Large intestine (tissue), 3 donors: ENCODE measurements around the gene TGM1. TPM values are rescaled to one million over a fixed set of nuclear protein-coding genes. Genes with fewer than 3 reads are reported as not detected.
A peak's percentile ranks its signal among the peaks of the same experiment; 100 is the strongest.
"Not testable (repeated sequence)": the region's sequence is repeated elsewhere in the genome, so short reads cannot be mapped to it uniquely, and the experiment has no call there.

Source experiments
- DNase-seq, 2 donors: peaks; one replicate each; pipeline versions ENCODE4 v3.0.0 to v3.0.0-alpha.2; 2013
- H3K27ac ChIP-seq: one replicate; pipeline ENCODE4 v1.5.1; 2013; ENCODE audit warnings: low read length
- H3K27me3 ChIP-seq: 2 replicates; pipeline ENCODE4 v1.6.1; 2013; ENCODE audit warnings: low read length; ENCODE audit not compliant: control insufficient read depth, insufficient read depth
- H3K36me3 ChIP-seq: 2 replicates; pipeline ENCODE4 v1.6.1; 2013; ENCODE audit warnings: low read length; ENCODE audit not compliant: control insufficient read depth, insufficient read depth
- H3K4me1 ChIP-seq: one replicate; pipeline ENCODE4 v1.6.1; 2013; ENCODE audit warnings: low read length; ENCODE audit not compliant: control insufficient read depth, insufficient read depth
- H3K4me3 ChIP-seq: one replicate; pipeline ENCODE4 v1.5.1; 2013; ENCODE audit warnings: low read length
- H3K9me3 ChIP-seq: one replicate; pipeline ENCODE4 v1.6.1; 2013; ENCODE audit warnings: mild to moderate bottlenecking, low read depth, low read length, moderate library complexity; ENCODE audit not compliant: control insufficient read depth
- WGBS: methylation state at CpG from one replicate; pipeline ENCODE4 v1.1.5; 2013; ENCODE audit warnings: low lambda C conversion rate; ENCODE audit not compliant: insufficient coverage; 5-methylcytosine and 5-hydroxymethylcytosine counted together
- polyA plus RNA-seq: library from polyadenylated mRNA; unstranded; fragments of 120-200 nt; gene quantifications from one replicate; pipeline ENCODE4 v1.2.1, GENCODE V29; 2013

TGM1 gene
- polyA plus RNA-seq, 1 donor = 8.6 TPM

GRCh38 chr14:24251880-24252288 is 11.1 kb downstream of the TGM1 start:
- Histone ChIP-seq H3K36me3 (peaks cover 5% of the 10 kb centered on the region), H3K9me3 (no peaks in the 10 kb centered on the region), H3K4me3 (no peak overlapping the region), H3K27me3 (no peaks in the 10 kb centered on the region), H3K27ac (no peak overlapping the region), H3K4me1 (peaks cover 13% of the 10 kb centered on the region)
- DNase-seq = no peak
- no CpG with 5 or more reads among the region's 1 CpG for WGBS

- Histone ChIP-seq H3K27ac (no peak overlapping the region), H3K9me3 (no peaks in the 10 kb centered on the region), H3K36me3 (peaks cover 5% of the 10 kb centered on the region), H3K4me1 (peaks cover 17% of the 10 kb centered on the region), H3K4me3 (no peak overlapping the region), H3K27me3 (no peaks in the 10 kb centered on the region)
- no peak for DNase-seq
- 55% methylated on average over 2 of the region's 4 CpGs for WGBS
These were observed 12.6 kb downstream of the TGM1 start for GRCh38 chr14:24250354-24250753.

GRCh38 chr14:24249230-24250021 is 13.6 kb downstream of the TGM1 start:
- H3K4me1 ChIP-seq = peaks cover 17% of the 10 kb centered on the region
- no peaks in the 10 kb centered on the region for H3K9me3 ChIP-seq
- WGBS = 100% methylated on average over 2 of the region's 13 CpGs
- no peak for DNase-seq
- no peak overlapping the region for H3K27ac ChIP-seq
- H3K4me3 ChIP-seq = no peak overlapping the region
- no peaks in the 10 kb centered on the region for H3K27me3 ChIP-seq
- H3K36me3 ChIP-seq = peaks cover 2% of the 10 kb centered on the region

GRCh38 chr14:24247422-24247821 is 15.6 kb downstream of the TGM1 start:
- H3K36me3 ChIP-seq = no peaks in the 10 kb centered on the region
- peak overlapping the region; percentile 53 for H3K27ac ChIP-seq
- H3K27me3 ChIP-seq = no peaks in the 10 kb centered on the region
- H3K9me3 ChIP-seq = no peaks in the 10 kb centered on the region
- no peak for DNase-seq
- no peak overlapping the region for H3K4me3 ChIP-seq
- peaks cover 16% of the 10 kb centered on the region for H3K4me1 ChIP-seq
- WGBS = 76% methylated on average over 3 of the region's 7 CpGs

GRCh38 chr14:24246765-24247212 is 16.2 kb downstream of the TGM1 start:
- peak overlapping the region; percentile 53 for H3K27ac ChIP-seq
- DNase-seq = peak; percentile 49 to 80
- WGBS = no CpG with 5 or more reads among the region's 3 CpGs

GRCh38 chr14:24245350-24245749 is 17.6 kb downstream of the TGM1 start:
- H3K27ac ChIP-seq, H3K4me3 ChIP-seq, H3K36me3 ChIP-seq, DNase-seq, H3K27me3 ChIP-seq, H3K9me3 ChIP-seq: not testable (repeated sequence)
- H3K4me1 ChIP-seq = peaks cover 20% of the 10 kb centered on the region
- no CpG with 5 or more reads among the region's 11 CpGs for WGBS

More at GRCh38 chr14:24246765-24247212, 16.2 kb downstream of the TGM1 start:
- no peaks in the 10 kb centered on the region for H3K27me3 ChIP-seq
- H3K4me3 ChIP-seq = no peak overlapping the region
- H3K36me3 ChIP-seq = no peaks in the 10 kb centered on the region
- H3K9me3 ChIP-seq = no peaks in the 10 kb centered on the region
- peaks cover 10% of the 10 kb centered on the region for H3K4me1 ChIP-seq

GRCh38 chr14:24243336-24243836 is 19.6 kb downstream of the TGM1 start:
- H3K4me3 ChIP-seq = peak overlapping the region; percentile 70
- H3K4me1 ChIP-seq = peaks cover 24% of the 10 kb centered on the region
- H3K36me3 ChIP-seq = peaks cover 27% of the 10 kb centered on the region
- whole genome bisulfite sequencing = no CpG with 5 or more reads among the region's 10 CpGs
- peak in 1 of 2 donors; percentile 67 for DNase-seq
- no peaks in the 10 kb centered on the region for H3K9me3 ChIP-seq
- H3K27me3 ChIP-seq = no peaks in the 10 kb centered on the region
- peak overlapping the region; percentile 99 for H3K27ac ChIP-seq

GRCh38 chr14:24241829-24242443 is 21.0 kb downstream of the TGM1 start:
- peak in 1 of 2 donors; percentile 94 for DNase-seq
- H3K4me3 ChIP-seq = peak overlapping the region; percentile 70
- H3K4me1 ChIP-seq = peaks cover 23% of the 10 kb centered on the region
- H3K27ac ChIP-seq = peak overlapping the region; percentile 99
- no CpG with 5 or more reads among the region's 39 CpGs for WGBS
- no peaks in the 10 kb centered on the region for H3K27me3 ChIP-seq
- H3K9me3 ChIP-seq = no peaks in the 10 kb centered on the region
- H3K36me3 ChIP-seq = peaks cover 41% of the 10 kb centered on the region

- Histone ChIP-seq H3K9me3 (no peaks in the 10 kb centered on the region), H3K27ac (no peak overlapping the region), H3K27me3 (no peaks in the 10 kb centered on the region), H3K4me3 (no peak overlapping the region), H3K36me3 (peaks cover 57% of the 10 kb centered on the region), H3K4me1 (peaks cover 18% of the 10 kb centered on the region)
- DNase-seq = no peak
- WGBS = no CpG with 5 or more reads among the region's 9 CpGs
These were observed 22.7 kb downstream of the TGM1 start for GRCh38 chr14:24240110-24240918.

GRCh38 chr14:24238527-24239037 is 24.4 kb downstream of the TGM1 start:
- peaks cover 61% of the 10 kb centered on the region for H3K36me3 ChIP-seq
- H3K4me1 ChIP-seq = peaks cover 19% of the 10 kb centered on the region
- no peak overlapping the region for H3K27ac ChIP-seq
- WGBS = no CpG with 5 or more reads among the region's 5 CpGs
- DNase-seq = no peak
- no peaks in the 10 kb centered on the region for H3K27me3 ChIP-seq
- H3K9me3 ChIP-seq = no peaks in the 10 kb centered on the region
- no peak overlapping the region for H3K4me3 ChIP-seq
